HepG2 (cell line): ENCODE measurements around the gene BAIAP3. TPM values are rescaled to one million over a fixed set of nuclear protein-coding genes. Genes with fewer than 3 reads are reported as not detected.

ENCODE experiments used
- ARID5B ChIP-seq: IDR thresholded peaks from 2 replicates; pipeline ENCODE4 v1.4.0; 2020; ENCODE audit warnings: mild to moderate bottlenecking, missing genetic modification reagents
- BRCA1 ChIP-seq: sonication (generic); formaldehyde crosslinking; IDR thresholded peaks from 2 replicates; pipeline ENCODE4 v1.4.0; 2020; ENCODE audit warnings: missing genetic modification reagents
- CEBPB ChIP-seq: IDR thresholded peaks from 2 replicates; pipeline ENCODE4 v1.6.1; 2011; ENCODE audit warnings: low read depth, low read length, improper control_type of control experiment, borderline replicate concordance
- DBP ChIP-seq: sonication (generic); formaldehyde crosslinking; IDR thresholded peaks from 2 replicates; pipeline ENCODE4 v1.4.0; 2020; ENCODE audit warnings: missing genetic modification reagents; ENCODE audit errors: not compliant biosample characterization
- E2F2 ChIP-seq: sonication (generic); formaldehyde crosslinking; IDR thresholded peaks from 2 replicates; pipeline ENCODE4 v1.4.0; 2020; ENCODE audit warnings: missing genetic modification reagents, borderline replicate concordance
- ELF1 ChIP-seq: sonication (generic); formaldehyde crosslinking; IDR thresholded peaks from 2 replicates; pipeline ENCODE4 v1.4.0; 2020; ENCODE audit warnings: missing genetic modification reagents
- GATA4 ChIP-seq: sonication (generic); IDR thresholded peaks from 2 replicates; pipeline ENCODE4 v1.6.1; 2016; ENCODE audit warnings: antibody characterized with exemption, low read depth, borderline replicate concordance
- HIVEP1 ChIP-seq: sonication (generic); formaldehyde crosslinking; IDR thresholded peaks from 2 replicates; pipeline ENCODE4 v1.4.0; 2020; ENCODE audit warnings: mild to moderate bottlenecking, missing genetic modification reagents
- ISX ChIP-seq: sonication (generic); formaldehyde crosslinking; conservative IDR thresholded peaks from 2 replicates; pipeline ENCODE4 v1.5.0; 2020; ENCODE audit warnings: missing genetic modification reagents
- KMT2B ChIP-seq: IDR thresholded peaks from 2 replicates; pipeline ENCODE4 v1.6.1; 2016; ENCODE audit warnings: missing genetic modification reagents, missing compliant biosample characterization
- NR0B2 ChIP-seq: sonication (generic); formaldehyde crosslinking; IDR thresholded peaks from 2 replicates; pipeline ENCODE4 v1.4.0; 2020; ENCODE audit warnings: mild to moderate bottlenecking, missing genetic modification reagents
- RAD21 ChIP-seq: fragments of 450-650 bp; formaldehyde crosslinking; IDR thresholded peaks from 2 replicates; pipeline ENCODE4 v1.5.0; 2020; ENCODE audit warnings: mild to moderate bottlenecking
- RARG ChIP-seq: sonication (generic); formaldehyde crosslinking; IDR thresholded peaks from 2 replicates; pipeline ENCODE4 v1.4.0; 2020; ENCODE audit warnings: low read depth, mild to moderate bottlenecking, missing genetic modification reagents
- RCOR2 ChIP-seq: IDR thresholded peaks from 2 replicates; pipeline ENCODE4 v1.6.1; 2016; ENCODE audit warnings: missing biosample characterization, missing genetic modification reagents
- SRY ChIP-seq: sonication (generic); formaldehyde crosslinking; IDR thresholded peaks from 2 replicates; pipeline ENCODE4 v1.8.0; 2022; ENCODE audit warnings: mild to moderate bottlenecking, missing genetic modification reagents
- ZBTB34 ChIP-seq: sonication (generic); formaldehyde crosslinking; IDR thresholded peaks from 2 replicates; pipeline ENCODE4 v1.8.0; 2022; ENCODE audit warnings: mild to moderate bottlenecking, missing genetic modification reagents
- ZNF18 ChIP-seq: sonication (generic); formaldehyde crosslinking; IDR thresholded peaks from 2 replicates; pipeline ENCODE4 v1.8.0; 2022; ENCODE audit warnings: mild to moderate bottlenecking, missing genetic modification reagents; ENCODE audit not compliant: insufficient replicate concordance
- ZNF558 ChIP-seq: sonication (generic); formaldehyde crosslinking; IDR thresholded peaks from 2 replicates; pipeline ENCODE4 v1.9.0; 2022; ENCODE audit warnings: mild to moderate bottlenecking, missing genetic modification reagents, borderline replicate concordance
- ZNF691 ChIP-seq: sonication (generic); formaldehyde crosslinking; IDR thresholded peaks from 2 replicates; pipeline ENCODE4 v1.4.0; 2020; ENCODE audit warnings: missing genetic modification reagents, low read depth, mild to moderate bottlenecking, borderline replicate concordance
- ZNF781 ChIP-seq: sonication (generic); formaldehyde crosslinking; IDR thresholded peaks from 2 replicates; pipeline ENCODE4 v1.5.1; 2020; ENCODE audit warnings: borderline replicate concordance, mild to moderate bottlenecking, missing genetic modification reagents; ENCODE audit errors: not compliant biosample characterization
- polyA plus RNA-seq, 8 experiments: library from polyadenylated mRNA; depleted of rRNA in 3 of 8; stranded (reverse) in 7 of 8; unstranded in 1 of 8; fragments of >200 nt; fragmentation: Illumina TruSeq in 4 of 8; extraction: Trizol in 4 of 8; gene quantifications; 2 replicates each; pipeline versions ENCODE4 v1.2.1 to v1.2.3, GENCODE V29; 2011 to 2016; ENCODE audit warnings: low read depth in 4 of 8, missing spikeins in 1 of 8, mixed read lengths in 1 of 8; ENCODE audit not compliant: insufficient read depth in 1 of 8
- total RNA-seq, 5 experiments: library from RNA; depleted of rRNA; stranded (reverse); fragments of >200 nt; fragmentation: Illumina TruSeq; extraction: Trizol; gene quantifications; 2 replicates each; pipeline ENCODE4 v1.2.3, GENCODE V29; 2016; ENCODE audit warnings: low read depth in 1 of 5

Gene BAIAP3
- total and polyA plus RNA-seq, 2 of the 13 experiments (the other 11 are each of a cell fraction or from before 2014, with no cell fraction given), result 3.2 to 5.7 TPM

GRCh38 chr16:1363501-1364041, 30.1 kb downstream of the BAIAP3 start (continued):
- TF ChIP-seq ZNF691 (CRISPR knock-in tag) (no peak), NR0B2 (no peak), ISX (no peak), HIVEP1 (no peak), ZBTB34 (no peak), E2F2 (CRISPR knock-in tag) (no peak), ZNF558 (CRISPR knock-in tag) (no peak), ZNF781 (CRISPR knock-in tag) (no peak), DBP (CRISPR knock-in tag) (no peak), BRCA1 (CRISPR knock-in tag) (no peak), ARID5B (CRISPR knock-in tag) (no peak), CEBPB (no peak), RAD21 (peak; percentile 80), GATA4 (no peak), KMT2B (CRISPR knock-in tag) (no peak), RARG (CRISPR knock-in tag) (no peak), ZNF18 (CRISPR knock-in tag) (no peak), SRY (CRISPR knock-in tag) (no peak), RCOR2 (CRISPR knock-in tag) (no peak), ELF1 (CRISPR knock-in tag) (no peak)
